HUES6 (cell line): Measurements from ENCODE around the gene HSD11B1.

Experiments used
- H3K27ac ChIP-seq: 2 replicates; pipeline ENCODE4 v1.7.0; 2013; ENCODE audit warnings: low read depth, mild to moderate bottlenecking, low read length, inconsistent platforms
- H3K27me3 ChIP-seq: 2 replicates; pipeline ENCODE4 v1.6.1; 2013; ENCODE audit warnings: low read length; ENCODE audit not compliant: control insufficient read depth, insufficient read depth
- H3K36me3 ChIP-seq: 2 replicates; pipeline ENCODE4 v1.6.1; 2013; ENCODE audit warnings: low read length; ENCODE audit not compliant: control insufficient read depth, insufficient read depth
- H3K4me1 ChIP-seq: 2 replicates; pipeline ENCODE4 v1.6.1; 2013; ENCODE audit warnings: low read length; ENCODE audit not compliant: control insufficient read depth, insufficient read depth
- H3K4me3 ChIP-seq: 2 replicates; pipeline ENCODE4 v1.5.1; 2013; ENCODE audit warnings: low read depth, low read length
- H3K9ac ChIP-seq: one replicate; pipeline ENCODE4 v1.6.1; 2013; ENCODE audit warnings: mild to moderate bottlenecking, low read length
- H3K9me3 ChIP-seq: 2 replicates; pipeline ENCODE4 v1.6.1; 2013; ENCODE audit warnings: low read depth, low read length; ENCODE audit not compliant: control insufficient read depth, insufficient read depth

The HSD11B1 gene

DNA sequence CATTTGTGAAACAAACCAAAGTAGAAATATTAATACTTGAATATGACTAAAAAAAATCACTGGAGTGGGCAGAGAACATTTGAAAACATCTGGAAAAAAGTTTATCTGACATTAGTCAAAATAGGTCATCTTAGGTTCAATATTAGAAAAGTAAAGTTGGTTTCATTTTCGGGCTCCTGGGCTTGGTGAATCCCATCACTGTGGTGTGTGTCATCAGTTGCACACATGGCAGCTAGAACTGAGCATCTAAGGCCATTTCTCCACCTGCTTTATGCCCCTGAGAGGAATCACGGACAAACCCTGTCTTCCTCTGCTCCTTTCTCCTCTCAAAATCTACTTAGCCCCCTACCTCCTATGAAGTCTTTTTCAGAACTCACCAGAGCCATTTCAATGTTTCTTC is 5.4 kb downstream of the HSD11B1 start:
- H3K9ac ChIP-seq, result no peak overlapping the region
- no peak overlapping the region for H3K27ac ChIP-seq
- no peaks in the 10 kb centered on the region for H3K36me3 ChIP-seq
- H3K27me3 ChIP-seq, result 0 out of 2 replicates have a peak, but pooled peaks cover 3% of the 10 kb centered on the region
- H3K9me3 ChIP-seq, result no peaks in the 10 kb centered on the region
- H3K4me1 ChIP-seq, result no peaks in the 10 kb centered on the region
- H3K4me3 ChIP-seq, result no peak overlapping the region

DNA sequence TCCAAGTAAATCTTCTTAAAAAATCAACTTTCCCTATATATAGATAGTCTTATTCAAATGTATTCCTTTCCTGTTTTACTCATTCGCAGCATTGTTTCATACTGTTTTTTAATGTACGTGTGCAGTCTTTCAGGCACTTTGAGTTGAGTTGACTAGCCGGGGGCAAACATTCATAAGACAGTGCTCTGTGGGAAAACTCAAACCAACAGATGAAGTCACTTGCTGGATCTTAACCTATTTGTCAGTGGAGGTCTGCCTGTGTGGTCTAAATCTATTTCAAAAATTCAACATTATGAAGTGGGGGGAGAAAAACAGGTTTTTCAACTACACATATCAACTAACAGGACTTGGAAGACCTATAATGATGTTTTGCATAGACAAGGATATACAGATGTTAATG is 6.2 kb downstream of the HSD11B1 start:
- Histone ChIP-seq H3K4me3 (no peak overlapping the region), H3K36me3 (no peaks in the 10 kb centered on the region), H3K27me3 (0 out of 2 replicates have a peak, but pooled peaks cover 3% of the 10 kb centered on the region), H3K4me1 (no peaks in the 10 kb centered on the region), H3K9ac (no peak overlapping the region), H3K9me3 (no peaks in the 10 kb centered on the region), H3K27ac (no peak overlapping the region)

DNA sequence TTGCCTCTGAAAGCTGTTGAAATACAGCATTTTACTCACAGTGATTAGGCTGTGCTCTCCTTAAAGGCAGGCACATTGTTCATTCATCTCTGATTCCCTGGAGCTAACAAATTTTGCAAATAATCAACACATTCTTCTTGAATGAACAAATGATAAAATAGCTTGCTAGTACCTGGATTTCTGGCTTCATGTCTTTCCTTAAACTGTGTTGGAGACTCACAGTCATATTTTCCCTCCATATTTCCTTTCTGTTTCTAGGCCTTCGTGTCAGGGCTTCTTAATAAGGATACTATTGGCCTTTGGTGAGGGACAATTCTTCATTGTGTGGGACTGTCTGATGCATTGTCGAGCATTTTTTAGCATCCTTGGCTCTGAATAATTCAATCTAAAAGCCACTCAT is 9.7 kb downstream of the HSD11B1 start:
- Histone ChIP-seq H3K27me3 (no peaks in the 10 kb centered on the region; the same call in 1 of the 2 replicates), H3K36me3 (no peaks in the 10 kb centered on the region), H3K9ac (no peak overlapping the region), H3K4me3 (no peak overlapping the region), H3K27ac (no peak overlapping the region), H3K4me1 (no peaks in the 10 kb centered on the region), H3K9me3 (no peaks in the 10 kb centered on the region)

DNA sequence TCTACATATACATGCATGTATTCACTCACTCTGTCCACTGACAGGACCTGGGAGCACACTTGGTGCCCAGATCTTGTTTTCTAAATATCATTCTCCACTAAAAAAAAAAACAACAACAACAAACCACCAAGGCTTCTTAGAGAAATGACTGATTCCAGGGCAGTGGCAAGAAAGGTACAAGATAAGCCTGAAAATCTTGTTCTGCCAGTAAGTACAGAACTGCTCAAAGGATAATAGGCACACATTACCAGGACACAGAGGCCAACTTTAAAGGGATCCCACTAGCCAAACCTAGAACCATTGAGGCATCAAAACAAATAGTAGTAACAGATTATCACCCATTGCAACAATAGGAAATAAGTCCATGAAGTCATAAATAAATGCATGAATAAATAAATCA is 10.7 kb downstream of the HSD11B1 start:
- Histone ChIP-seq H3K27me3 (no peaks in the 10 kb centered on the region; the same call in 1 of the 2 replicates), H3K9ac (no peak overlapping the region), H3K9me3 (no peaks in the 10 kb centered on the region), H3K27ac (no peak overlapping the region), H3K36me3 (no peaks in the 10 kb centered on the region), H3K4me1 (no peaks in the 10 kb centered on the region), H3K4me3 (no peak overlapping the region)

DNA sequence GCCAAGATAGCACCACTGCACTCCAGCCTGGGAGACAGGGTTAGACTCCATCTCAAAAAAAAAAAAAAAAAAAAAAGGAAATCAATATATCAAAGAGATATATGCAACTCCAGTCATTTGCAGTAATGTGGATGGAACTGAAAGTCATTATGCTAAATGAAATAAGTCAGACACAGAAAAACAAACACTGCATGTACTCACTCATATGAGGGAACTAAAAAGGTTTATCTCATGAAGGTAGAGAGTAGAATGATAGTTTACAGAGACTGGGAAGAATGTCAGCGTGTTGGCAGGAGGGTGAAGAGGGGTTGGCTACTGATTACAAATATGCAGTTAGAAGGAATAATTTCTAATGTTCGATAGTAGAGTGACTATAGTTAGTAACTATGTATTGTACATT is 13.2 kb downstream of the HSD11B1 start:
- Histone ChIP-seq H3K9ac (no peak overlapping the region), H3K27ac (no peak overlapping the region), H3K9me3 (no peaks in the 10 kb centered on the region), H3K36me3 (no peaks in the 10 kb centered on the region), H3K4me1 (no peaks in the 10 kb centered on the region), H3K4me3 (no peak overlapping the region), H3K27me3 (peaks cover 4% of the 10 kb centered on the region)

DNA sequence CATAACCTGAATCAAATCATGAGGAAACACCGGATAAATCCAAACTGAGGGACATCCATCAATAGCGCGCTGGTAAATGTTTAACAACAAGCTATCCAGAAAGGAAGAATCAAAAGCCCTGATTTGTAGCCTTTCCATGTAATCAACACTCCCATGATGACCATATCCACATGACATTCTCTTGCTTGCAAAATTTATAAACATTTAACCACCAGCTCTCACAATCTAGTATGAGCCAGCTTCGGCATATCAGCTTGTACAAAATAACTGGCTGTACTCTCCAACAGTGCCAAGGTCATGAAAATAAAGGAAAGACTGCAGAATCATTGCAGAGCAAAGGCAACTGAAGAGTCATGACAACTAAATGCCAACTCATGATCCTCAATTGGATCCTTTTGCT is 15.7 kb downstream of the HSD11B1 start:
- no peak overlapping the region for H3K9ac ChIP-seq
- H3K9me3 ChIP-seq, result no peaks in the 10 kb centered on the region
- H3K27ac ChIP-seq, result no peak overlapping the region
- H3K4me3 ChIP-seq, result no peak overlapping the region
- peaks cover 4% of the 10 kb centered on the region for H3K27me3 ChIP-seq
- no peaks in the 10 kb centered on the region for H3K36me3 ChIP-seq
- H3K4me1 ChIP-seq, result no peaks in the 10 kb centered on the region

DNA sequence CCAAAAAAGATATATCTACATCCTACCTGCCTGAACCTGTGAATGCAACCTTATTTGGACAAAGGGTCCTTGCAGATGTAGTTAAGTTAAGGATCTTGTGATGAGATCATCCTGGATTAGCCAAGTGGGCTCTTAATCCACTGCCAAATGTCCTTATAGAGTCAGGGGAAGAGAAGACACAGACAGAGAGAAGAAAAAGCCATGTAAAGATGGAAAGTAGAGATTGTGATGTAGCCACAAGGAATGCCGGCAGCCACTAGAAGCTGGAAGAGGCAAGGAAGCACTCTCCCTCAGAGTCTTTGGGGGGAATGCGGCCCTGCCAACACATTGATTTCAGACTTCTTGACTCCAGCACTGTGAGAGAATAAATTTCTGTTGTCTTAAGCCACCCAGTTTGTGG is 16.2 kb downstream of the HSD11B1 start:
- Histone ChIP-seq H3K9ac (no peak overlapping the region), H3K27me3 (peaks cover 4% of the 10 kb centered on the region), H3K36me3 (no peaks in the 10 kb centered on the region), H3K27ac (no peak overlapping the region), H3K4me3 (no peak overlapping the region), H3K4me1 (no peaks in the 10 kb centered on the region), H3K9me3 (no peaks in the 10 kb centered on the region)

DNA sequence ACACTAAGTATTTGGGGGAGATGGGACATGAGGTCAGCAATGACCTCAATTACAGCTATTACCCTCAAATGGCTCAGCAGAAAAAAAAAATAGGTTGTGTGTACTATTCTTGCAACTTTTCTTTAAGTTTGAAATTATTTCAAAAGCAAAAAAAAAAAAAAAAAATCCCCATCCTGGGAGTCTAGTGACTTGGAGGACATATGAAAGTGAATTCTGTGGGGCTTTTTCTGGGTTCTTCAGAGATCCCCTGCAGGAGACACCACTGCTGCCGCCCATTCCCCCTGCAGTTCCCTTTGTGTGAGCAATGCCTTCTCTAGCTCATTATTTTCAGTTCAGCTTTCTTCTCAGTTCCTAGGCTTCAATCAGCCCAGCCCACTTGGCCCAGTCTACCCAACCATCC is 16.7 kb downstream of the HSD11B1 start:
- Histone ChIP-seq H3K4me1 (no peaks in the 10 kb centered on the region), H3K9ac (no peak overlapping the region), H3K27me3 (peaks cover 4% of the 10 kb centered on the region), H3K27ac (no peak overlapping the region), H3K9me3 (no peaks in the 10 kb centered on the region), H3K36me3 (no peaks in the 10 kb centered on the region), H3K4me3 (no peak overlapping the region)

DNA sequence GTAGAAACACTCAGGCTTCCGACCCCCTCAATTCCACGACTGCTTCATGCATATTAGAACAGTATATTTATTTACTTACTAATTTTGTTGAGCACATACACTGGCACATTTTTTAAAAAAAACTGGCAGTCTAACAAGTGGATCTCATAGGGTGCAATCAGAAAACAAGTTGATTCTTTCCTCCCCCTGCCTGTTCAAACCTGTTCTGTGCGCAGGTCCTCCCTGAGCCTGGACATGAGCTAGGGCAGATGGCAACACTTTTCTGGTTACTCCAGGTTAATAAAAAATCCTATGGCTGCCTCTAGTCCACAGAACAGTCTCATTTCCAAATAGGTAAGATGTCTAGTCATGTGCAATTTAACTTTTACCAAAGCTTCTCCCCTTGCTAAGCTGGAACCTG is 18.6 kb downstream of the HSD11B1 start:
- Histone ChIP-seq H3K27ac (no peak overlapping the region), H3K4me3 (no peak overlapping the region), H3K27me3 (peaks cover 4% of the 10 kb centered on the region), H3K4me1 (no peaks in the 10 kb centered on the region), H3K9me3 (no peaks in the 10 kb centered on the region), H3K9ac (no peak overlapping the region), H3K36me3 (no peaks in the 10 kb centered on the region)

DNA sequence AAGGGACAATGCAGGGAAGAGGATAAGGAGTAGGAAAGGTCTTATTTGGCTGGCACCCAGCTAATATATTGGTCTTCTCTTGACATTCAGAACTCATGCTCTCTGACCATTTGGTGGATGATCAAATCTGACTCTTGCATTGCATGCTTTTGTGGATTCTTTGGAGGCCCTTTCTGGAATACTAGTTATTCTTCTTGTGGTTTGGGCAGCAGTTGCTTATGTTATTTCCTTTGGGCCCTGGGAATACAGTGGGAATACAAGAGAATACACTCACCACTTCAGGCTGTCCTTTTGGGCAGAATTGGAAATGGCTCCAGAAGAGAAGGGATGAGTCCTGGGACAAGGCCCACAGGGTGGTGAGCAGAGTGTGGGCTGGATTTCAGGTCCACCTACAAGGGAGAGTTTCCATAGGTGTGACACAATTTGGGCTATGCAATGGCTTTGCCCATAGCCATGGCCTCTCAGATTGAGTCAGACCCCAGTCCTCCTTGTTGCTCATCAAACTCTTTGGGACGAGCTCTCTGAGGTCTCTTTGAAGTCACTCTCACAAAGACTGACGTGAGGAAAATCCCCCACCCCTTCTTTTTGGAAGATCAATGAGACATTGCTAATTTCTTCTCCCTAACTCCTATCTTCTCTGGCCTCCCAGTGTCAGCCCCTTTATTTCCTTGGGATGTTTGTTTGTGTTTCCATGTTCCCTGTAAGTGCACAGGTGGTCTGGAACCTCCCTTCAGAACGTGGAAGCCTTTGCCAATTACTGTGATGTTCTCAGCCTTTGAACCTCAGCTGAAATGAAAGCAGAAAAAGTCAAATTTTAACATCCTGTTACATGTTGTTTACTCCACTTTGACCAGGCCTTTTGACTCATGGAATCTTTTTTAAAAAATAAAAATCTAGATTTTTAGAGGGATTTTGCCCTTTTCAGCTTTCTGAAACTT is 19.4 kb downstream of the HSD11B1 start:
- H3K36me3 ChIP-seq, result no peaks in the 10 kb centered on the region
- no peaks in the 10 kb centered on the region for H3K4me1 ChIP-seq
- H3K27me3 ChIP-seq, result peaks cover 4% of the 10 kb centered on the region
- no peaks in the 10 kb centered on the region for H3K9me3 ChIP-seq
- no peak overlapping the region for H3K4me3 ChIP-seq
- no peak overlapping the region for H3K9ac ChIP-seq
- H3K27ac ChIP-seq, result no peak overlapping the region

DNA sequence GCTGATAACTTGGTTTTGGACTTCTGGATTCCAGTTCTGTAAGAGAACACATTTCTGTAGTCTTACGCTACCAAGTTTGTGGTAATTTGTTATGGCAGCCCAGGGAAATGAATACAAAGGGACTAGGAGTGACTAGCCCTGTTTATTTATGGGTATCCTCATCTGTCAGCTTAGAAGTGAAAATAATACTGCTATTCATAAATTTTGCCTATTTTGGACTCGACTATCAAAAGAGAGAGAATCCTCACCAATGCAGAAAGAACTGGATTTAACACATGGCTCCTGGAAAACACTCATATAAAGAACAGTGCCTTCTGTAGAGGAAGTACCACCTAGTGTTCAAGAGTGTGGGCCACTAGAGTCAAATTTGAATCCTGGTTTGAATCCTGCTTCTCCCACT is 22.6 kb downstream of the HSD11B1 start:
- H3K27me3 ChIP-seq, result no peaks in the 10 kb centered on the region; the same call in 1 of the 2 replicates
- no peak overlapping the region for H3K27ac ChIP-seq
- no peaks in the 10 kb centered on the region for H3K4me1 ChIP-seq
- H3K4me3 ChIP-seq, result no peak overlapping the region
- no peak overlapping the region for H3K9ac ChIP-seq
- no peaks in the 10 kb centered on the region for H3K36me3 ChIP-seq
- H3K9me3 ChIP-seq, result no peaks in the 10 kb centered on the region
